Dermis microvascular lymphatic vessel endothelial cell (primary cell): ENCODE data around the gene IGF2BP3. TPM values are rescaled to one million over a fixed set of nuclear protein-coding genes. Genes with fewer than 3 reads are reported as not detected.

Source experiments
- DNase-seq, 2 donors: peaks; one replicate each; pipeline versions ENCODE4 v3.0.0 to v3.0.0-alpha.2; 2010; ENCODE audit warnings: low read depth in 2 of 2
- total RNA-seq: library from RNA; depleted of rRNA; stranded (reverse); fragments of >200 nt; gene quantifications from 2 replicates; pipeline ENCODE4 v1.2.1, GENCODE V29; 2014

IGF2BP3 gene
- total RNA-seq, 1 donor from 2014 or later, result 12.3 TPM

DNA sequence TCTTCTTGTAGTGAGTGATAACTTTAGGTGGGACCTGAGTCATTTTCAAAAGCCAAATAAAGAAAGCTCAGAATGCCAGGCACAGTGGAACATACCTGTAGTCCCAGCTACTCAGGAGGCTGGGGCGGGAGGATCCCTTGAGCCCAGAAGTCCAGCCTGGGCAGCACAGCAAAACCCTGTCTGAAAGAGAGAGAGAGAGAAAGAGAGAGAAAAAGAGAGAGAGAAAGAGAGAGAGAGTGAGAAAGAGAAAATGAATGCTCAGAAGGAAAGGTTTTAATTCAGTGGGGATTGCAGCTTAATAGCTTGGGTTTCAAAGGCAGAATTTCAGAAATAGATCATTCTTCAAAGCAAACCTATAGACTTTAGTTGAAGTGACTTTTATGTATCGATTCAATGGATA is 198.0 kb downstream of the IGF2BP3 start:
- no peak for DNase-seq

DNA sequence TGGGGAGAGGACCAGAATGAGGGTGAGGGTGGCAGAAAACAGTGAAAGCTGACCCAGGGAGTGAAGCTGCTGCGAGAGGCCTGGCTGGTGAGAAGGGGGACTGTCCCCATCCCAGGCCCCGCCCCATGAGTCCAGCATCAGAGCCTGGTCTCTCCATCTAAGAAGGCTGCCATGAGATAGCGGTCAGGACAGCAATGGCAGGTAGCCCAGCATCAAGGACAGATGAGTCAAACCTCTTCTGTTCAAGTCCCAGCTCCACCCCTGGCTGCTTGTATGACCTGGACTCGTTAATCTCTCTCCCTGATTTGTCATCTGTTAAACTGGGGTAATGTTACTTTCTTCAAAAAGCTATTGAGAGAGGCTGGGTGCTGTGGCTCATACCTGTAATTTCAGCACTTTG is 201.5 kb downstream of the IGF2BP3 start:
- no peak for DNase-seq

DNA sequence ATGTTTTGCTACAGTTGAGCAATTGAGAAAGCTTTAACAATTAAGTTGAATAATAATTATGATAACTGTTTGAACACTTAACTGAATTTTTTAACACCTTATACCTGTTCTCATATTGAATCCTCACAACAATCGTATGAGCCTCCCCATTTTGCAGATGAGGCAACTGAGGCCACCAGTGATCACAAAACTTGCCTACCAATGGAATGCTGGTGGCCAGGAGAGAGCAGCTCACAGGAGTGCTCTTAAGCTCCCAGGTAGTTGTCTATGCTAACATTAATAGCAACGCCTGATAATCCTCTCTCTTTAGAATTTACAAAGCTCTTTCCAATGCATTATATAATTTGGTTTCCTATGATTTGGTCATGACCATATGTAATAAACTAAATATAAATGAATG is 202.1 kb downstream of the IGF2BP3 start:
- DNase-seq, result no peak

DNA sequence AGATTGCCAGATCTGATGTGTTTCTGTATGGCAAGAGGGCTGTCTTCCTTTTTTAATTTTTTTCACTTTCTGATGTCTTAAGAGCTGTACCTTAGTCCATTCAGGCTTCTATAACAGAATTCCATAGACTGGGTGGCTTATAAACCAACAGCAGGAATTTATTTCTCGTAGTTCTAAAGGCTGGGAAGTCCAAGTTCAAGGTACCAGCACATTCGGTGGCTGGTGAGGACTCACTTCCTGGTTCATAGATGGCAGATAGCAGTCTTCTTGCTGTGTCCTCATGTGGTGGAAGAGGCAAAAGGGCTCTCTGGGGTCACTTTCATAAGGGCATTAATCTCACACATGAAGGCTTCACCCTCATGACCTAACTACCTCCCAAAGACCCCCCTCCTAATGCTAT is 202.9 kb downstream of the IGF2BP3 start:
- DNase-seq, result no peak

GRCh38 chr7:23266918-23267317 is 203.4 kb downstream of the IGF2BP3 start:
- no peak for DNase-seq

GRCh38 chr7:23264916-23265458 is 205.3 kb downstream of the IGF2BP3 start:
- no peak for DNase-seq

DNA sequence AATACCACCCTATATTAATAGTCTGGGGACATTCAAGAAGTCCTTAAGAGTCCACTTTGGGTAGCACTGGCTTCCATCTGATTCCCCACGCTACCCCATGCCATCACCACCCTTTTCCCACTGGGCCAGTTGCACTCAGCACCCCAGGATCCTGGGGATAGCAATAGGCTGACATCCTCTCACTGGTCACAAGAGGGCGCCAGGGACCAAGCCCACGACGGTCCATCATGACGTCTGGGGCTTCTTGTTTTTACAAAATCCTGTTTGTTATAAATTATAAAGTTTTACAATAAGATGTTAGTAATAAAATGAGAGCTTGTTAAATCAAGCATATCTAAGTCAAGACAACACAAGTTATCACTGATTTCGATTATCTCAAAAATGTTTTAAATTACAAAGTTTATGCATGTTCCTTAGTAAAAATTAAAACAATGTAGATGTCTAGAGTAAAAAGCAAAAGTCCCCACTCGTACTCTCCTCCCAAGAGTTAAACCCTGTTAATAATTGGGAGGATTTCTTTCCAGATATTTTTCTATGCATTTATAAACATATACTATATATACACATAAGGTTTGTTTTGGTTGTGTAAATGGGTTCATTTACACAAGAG is 208.3 kb downstream of the IGF2BP3 start:
- peak; percentile 30 to 71 for DNase-seq

DNA sequence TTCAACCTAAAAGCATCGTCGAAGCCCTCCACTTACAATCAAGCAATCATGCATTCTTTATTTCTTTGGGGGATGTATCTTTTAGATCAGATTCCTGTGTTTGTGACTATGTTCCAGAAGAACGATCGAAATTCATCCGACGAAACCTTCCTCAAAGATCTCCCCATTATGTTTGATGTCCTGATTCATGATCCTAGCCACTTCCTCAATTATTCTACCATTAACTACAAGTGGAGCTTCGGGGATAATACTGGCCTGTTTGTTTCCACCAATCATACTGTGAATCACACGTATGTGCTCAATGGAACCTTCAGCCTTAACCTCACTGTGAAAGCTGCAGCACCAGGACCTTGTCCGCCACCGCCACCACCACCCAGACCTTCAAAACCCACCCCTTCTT is 209.9 kb downstream of the IGF2BP3 start:
- DNase-seq, result no peak

Other genes starting within 250 kb of the IGF2BP3 start
- gene GPNMB, start 223.7 kb downstream of the IGF2BP3 start, total RNA-seq, result 0.13 TPM in 1 of 2 replicates, not detected in the other
- 50.7 and 54.2 TPM in 2 replicates for gene MALSU1, start 171.2 kb downstream of the IGF2BP3 start, total RNA-seq
- gene TRA2A, start 61.5 kb upstream of the IGF2BP3 start, total RNA-seq, result 24.9 and 29.3 TPM in 2 replicates
- gene CCDC126, start 126.9 kb upstream of the IGF2BP3 start, total RNA-seq, result 12.3 and 17.6 TPM in 2 replicates
- 4.3 and 5.6 TPM in 2 replicates for gene FAM221A, start 209.7 kb upstream of the IGF2BP3 start, total RNA-seq
- under 0.01 and 0.13 TPM in 2 replicates for gene STK31, start 239.7 kb upstream of the IGF2BP3 start, total RNA-seq